Cardiac fibroblast (primary cell): ENCODE data around the gene EGFR.

ENCODE experiments used
- DNase-seq, 2 donors: peaks; one replicate each; pipeline versions ENCODE4 v3.0.0 to v3.0.0-alpha.2; 2010; ENCODE audit warnings: low read depth in 2 of 2
- H3K4me3 ChIP-seq, 2 donors: replicated peaks in 1 of 2; 1 replicate in 1 of 2; 2 replicates in 1 of 2; pipeline ENCODE4 v1.5.1; 2011; ENCODE audit warnings: low read depth in 2 of 2, low read length in 2 of 2, mild to moderate bottlenecking in 2 of 2, moderate library complexity in 1 of 2
- TF ChIP-seq, protein P1 (sequence below): IDR thresholded peaks from one replicate; pipeline ENCODE4 v1.5.1; 2011; ENCODE audit warnings: low read depth, mild to moderate bottlenecking, low read length, inconsistent platforms

EGFR gene

DNA sequence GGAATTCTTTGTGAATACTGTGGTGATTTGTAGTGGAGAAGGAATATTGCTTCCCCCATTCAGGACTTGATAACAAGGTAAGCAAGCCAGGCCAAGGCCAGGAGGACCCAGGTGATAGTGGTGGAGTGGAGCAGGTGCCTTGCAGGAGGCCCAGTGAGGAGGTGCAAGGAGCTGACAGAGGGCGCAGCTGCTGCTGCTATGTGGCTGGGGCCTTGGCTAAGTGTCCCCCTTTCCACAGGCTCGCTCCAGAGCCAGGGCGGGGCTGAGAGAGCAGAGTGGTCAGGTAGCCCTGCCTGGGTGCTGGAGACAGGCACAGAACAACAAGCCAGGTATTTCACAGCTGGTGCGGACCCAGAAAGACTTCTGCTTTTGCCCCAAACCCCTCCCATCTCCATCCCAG, 162.9 kb downstream of the EGFR start:
- no peak for DNase-seq
- TF ChIP-seq, protein P1, sequence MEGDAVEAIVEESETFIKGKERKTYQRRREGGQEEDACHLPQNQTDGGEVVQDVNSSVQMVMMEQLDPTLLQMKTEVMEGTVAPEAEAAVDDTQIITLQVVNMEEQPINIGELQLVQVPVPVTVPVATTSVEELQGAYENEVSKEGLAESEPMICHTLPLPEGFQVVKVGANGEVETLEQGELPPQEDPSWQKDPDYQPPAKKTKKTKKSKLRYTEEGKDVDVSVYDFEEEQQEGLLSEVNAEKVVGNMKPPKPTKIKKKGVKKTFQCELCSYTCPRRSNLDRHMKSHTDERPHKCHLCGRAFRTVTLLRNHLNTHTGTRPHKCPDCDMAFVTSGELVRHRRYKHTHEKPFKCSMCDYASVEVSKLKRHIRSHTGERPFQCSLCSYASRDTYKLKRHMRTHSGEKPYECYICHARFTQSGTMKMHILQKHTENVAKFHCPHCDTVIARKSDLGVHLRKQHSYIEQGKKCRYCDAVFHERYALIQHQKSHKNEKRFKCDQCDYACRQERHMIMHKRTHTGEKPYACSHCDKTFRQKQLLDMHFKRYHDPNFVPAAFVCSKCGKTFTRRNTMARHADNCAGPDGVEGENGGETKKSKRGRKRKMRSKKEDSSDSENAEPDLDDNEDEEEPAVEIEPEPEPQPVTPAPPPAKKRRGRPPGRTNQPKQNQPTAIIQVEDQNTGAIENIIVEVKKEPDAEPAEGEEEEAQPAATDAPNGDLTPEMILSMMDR = no peak
- no peak overlapping the region for H3K4me3 ChIP-seq

DNA sequence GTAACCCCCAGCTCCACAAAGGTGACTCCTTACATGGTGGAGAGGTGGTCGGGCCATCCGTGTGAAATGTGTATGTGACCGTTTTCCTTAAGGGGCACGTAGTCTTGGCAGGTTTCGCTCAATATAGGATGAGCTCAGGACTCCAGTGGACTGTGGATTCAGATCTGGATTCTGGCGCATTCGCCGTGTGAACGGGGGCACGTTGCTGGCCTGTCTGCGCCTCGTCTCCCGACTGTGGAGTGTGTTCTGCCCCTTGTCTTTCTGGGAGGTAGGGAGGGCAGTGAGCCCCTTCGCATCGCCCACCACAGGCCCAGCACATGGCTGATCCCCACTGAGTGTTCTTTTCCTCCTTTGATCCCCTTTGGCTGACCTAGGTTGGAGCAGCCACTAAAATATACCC, 165.1 kb downstream of the EGFR start:
- no peak for DNase-seq
- H3K4me3 ChIP-seq = no peak overlapping the region
- TF ChIP-seq, protein P1 = no peak

DNA sequence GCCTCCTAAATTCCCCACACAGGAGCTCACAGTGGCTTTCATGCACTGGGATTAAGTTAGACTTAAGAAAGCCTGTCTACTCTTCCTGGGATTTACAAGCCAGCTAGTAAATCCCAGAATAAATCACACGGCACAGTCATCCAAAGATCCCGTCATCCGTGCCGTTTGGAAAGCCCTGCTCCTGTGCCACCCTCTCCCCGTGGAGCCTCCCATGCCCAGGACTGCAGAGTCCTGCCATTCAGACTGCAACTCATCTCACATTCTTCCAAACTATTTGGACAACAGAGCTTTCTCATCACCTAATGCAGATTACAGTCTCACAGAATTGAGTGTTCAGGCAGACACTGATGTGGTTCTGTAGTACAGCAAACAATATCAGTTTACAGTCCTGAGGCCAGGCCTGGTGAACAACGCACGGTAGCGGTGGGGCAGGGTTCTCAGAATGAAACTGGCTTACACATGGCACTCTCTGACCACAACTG, 166.5 kb downstream of the EGFR start:
- DNase-seq = no peak
- H3K4me3 ChIP-seq = no peak overlapping the region
- TF ChIP-seq, protein P1 = no peak

DNA sequence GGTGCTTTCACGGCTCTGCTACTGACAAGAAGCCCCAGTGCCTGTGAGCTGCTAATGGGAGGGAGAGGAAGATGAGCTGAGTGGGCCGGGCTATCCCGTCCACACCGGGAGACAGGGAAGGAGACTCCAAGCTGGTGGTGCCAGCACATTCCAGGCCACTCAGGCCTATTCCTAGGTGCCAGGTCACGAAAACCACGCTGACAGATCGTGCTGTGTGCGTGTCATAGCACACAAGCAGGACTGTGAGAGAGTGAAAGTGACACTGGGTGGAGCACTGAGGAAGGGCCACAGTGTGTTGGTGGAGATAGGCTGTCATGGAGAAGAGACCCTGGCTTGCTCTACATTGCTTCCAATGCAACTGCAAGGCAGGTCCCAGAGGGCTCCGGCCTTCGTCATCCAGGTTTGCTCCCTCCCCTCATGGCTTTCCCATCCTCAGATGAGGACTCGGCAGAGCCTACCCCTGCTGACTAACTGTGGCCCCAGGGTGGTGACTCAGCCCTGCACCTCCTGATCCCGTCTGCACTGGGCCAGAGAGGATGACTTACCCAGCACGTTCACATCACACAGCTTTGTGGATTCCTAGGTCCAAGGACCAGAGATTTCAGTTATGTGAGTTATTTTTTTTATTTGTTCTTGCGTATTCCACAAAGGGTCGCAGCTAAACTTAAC, 167.3 kb downstream of the EGFR start:
- no peak overlapping the region for H3K4me3 ChIP-seq
- TF ChIP-seq, protein P1 = no peak
- DNase-seq = peak; percentile 77 to 97

DNA sequence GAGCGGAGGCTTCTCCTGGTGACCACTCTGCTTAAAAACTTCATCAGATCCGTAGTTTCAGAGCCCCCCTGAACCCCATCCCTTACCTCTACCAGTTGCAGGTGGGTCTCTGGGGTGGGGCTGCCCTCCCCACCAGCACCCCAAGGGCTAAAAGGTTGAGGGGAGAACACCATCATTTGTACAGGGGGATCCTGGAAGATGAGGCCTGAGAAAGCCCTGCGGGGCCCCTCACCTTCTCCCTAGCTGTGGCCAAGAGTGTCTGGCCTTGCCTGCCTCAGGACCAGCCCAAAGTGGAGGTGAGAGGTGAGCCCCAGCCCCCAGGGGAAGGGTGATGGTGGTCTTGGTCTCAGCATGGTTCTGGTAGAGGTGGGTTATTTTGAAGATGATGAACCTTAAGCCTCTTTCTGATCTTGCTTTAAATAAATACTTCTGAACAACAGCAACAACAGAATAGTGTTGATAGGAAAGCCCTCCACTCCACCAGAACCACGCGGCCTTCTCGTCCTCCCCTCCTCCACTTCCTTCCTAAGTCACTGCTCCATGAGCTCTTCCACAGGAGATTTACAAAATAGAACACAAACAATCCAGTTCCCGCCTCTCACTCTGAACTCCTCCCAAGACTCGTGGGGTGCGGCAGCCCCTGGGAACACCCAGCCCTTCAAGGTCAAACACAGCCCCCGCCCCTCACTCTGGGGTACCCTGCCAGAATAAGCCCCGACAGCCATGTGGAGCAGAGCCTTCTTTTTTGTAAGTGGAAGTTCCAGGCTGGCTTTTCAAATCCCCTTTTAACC, 169.1 kb downstream of the EGFR start:
- peak; percentile 21 to 49 for DNase-seq
- no peak overlapping the region for H3K4me3 ChIP-seq
- TF ChIP-seq, protein P1 = no peak

DNA sequence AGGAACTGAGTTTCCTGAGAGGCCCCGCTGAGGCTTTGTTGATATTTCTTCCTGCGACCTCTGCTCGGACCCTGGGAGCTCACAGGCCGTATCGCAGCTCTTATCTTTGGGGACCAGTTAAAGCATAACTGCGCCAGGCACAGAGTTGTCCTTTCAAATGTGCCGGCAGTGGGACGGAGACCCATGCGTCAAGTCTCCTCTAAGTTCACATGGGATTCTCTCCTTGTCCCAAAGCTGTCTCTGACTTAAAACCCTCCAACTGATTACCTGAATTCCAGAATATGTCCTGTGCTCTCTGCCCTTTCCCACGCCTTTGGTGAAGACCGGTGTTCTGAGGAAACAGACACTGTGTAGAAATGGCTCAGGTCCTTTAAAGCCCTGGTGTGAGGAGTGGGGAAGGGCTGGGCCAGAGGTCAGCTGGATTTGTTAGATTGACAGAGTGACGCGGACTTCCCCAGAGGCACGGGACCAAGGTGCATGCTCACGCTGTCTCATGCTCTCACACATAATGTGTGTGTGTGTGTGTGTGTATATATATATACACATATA, 169.8 kb downstream of the EGFR start:
- TF ChIP-seq, protein P1 = no peak
- no peak for DNase-seq
- no peak overlapping the region for H3K4me3 ChIP-seq
